Measurements from ENCODE around the gene GPR162. TPM values are rescaled to one million over a fixed set of nuclear protein-coding genes. Genes with fewer than 3 reads are reported as not detected.
A peak's percentile ranks its signal among the peaks of the same experiment; 100 is the strongest.

GPR162 gene
- total and polyA plus RNA-seq, 8 donors, result 1.3 to 9.3 (median 4.0) TPM

GRCh38 chr12:6790496-6791150 lies 31.0 kb upstream of the GPR162 start:
- Histone ChIP-seq H3K27me3 (no peaks in the 10 kb centered on the region), H3K27ac (peak overlapping the region in 2 of 5 donors; percentile 22 to 66), H3K36me3 (no peaks in the 10 kb centered on the region), H3K4me1 (peaks cover 0 to 15% (median 3%) of the 10 kb centered on the region in 4 donors), H3K9me3 (no peaks in the 10 kb centered on the region), H3K4me3 (no peak overlapping the region)
- TF ChIP-seq POLR2AphosphoS5 (IDR thresholded peaks at IDR 0.05) (no peak), CTCF (IDR thresholded peaks at IDR 0.05) (no peak), EP300 (IDR thresholded peaks at IDR 0.05) (no peak), POLR2A (IDR thresholded peaks at IDR 0.05) (no peak)
- intact Hi-C loops (cut with DNase I; ENCODE audit: low total_unique reads), result no loop called here
- no peak for DNase-seq
- WGBS, 5 donors, result 77 to 88% (median 84%) methylated on average over 12 of the region's 12 CpGs

- no peaks in the 10 kb centered on the region for H3K27me3 ChIP-seq
- no peaks in the 10 kb centered on the region for H3K36me3 ChIP-seq
- H3K9me3 ChIP-seq, result no peaks in the 10 kb centered on the region
- H3K27ac ChIP-seq, result peak overlapping the region in 4 of 5 donors; percentile 22 to 66 (median 40)
- H3K4me3 ChIP-seq, result peak overlapping the region in 2 of 4 donors; percentile 10 to 24
- WGBS, 5 donors, result 69 to 81% (median 78%) methylated on average over 13 of the region's 13 CpGs
- DNase-seq, result no peak
- intact Hi-C loops (cut with DNase I; ENCODE audit: low total_unique reads), result no loop called here
- TF ChIP-seq EP300 (IDR thresholded peaks at IDR 0.05), result no peak
- TF ChIP-seq CTCF (IDR thresholded peaks at IDR 0.05), result no peak
- no peak for TF ChIP-seq POLR2AphosphoS5 (IDR thresholded peaks at IDR 0.05)
- no peak for TF ChIP-seq POLR2A (IDR thresholded peaks at IDR 0.05)
- peaks cover 0 to 15% (median 3%) of the 10 kb centered on the region in 4 donors for H3K4me1 ChIP-seq
Observed at GRCh38 chr12:6791931-6792520, 29.6 kb upstream of the GPR162 start.

GRCh38 chr12:6792522-6793201 lies 29.0 kb upstream of the GPR162 start:
- peak in 1 of 2 donors; percentile 72 for DNase-seq
- intact Hi-C loops (cut with DNase I; ENCODE audit: low total_unique reads), result no loop called here
- H3K9me3 ChIP-seq, result no peaks in the 10 kb centered on the region
- H3K4me3 ChIP-seq, result peak overlapping the region in 2 of 4 donors; percentile 10 to 24
- peaks cover 0 to 15% (median 3%) of the 10 kb centered on the region in 4 donors for H3K4me1 ChIP-seq
- H3K27me3 ChIP-seq, result no peaks in the 10 kb centered on the region
- no peaks in the 10 kb centered on the region for H3K36me3 ChIP-seq
- 23 to 34% (median 28%) methylated on average over 12 of the region's 12 CpGs for WGBS, 5 donors
- TF ChIP-seq POLR2AphosphoS5 (IDR thresholded peaks at IDR 0.05) (no peak), CTCF (IDR thresholded peaks at IDR 0.05) (no peak), EP300 (IDR thresholded peaks at IDR 0.05) (no peak)
- peak overlapping the region in 3 of 5 donors; percentile 24 to 66 (median 56) for H3K27ac ChIP-seq

GRCh38 chr12:6795088-6795487 lies 26.5 kb upstream of the GPR162 start:
- TF ChIP-seq CTCF (IDR thresholded peaks at IDR 0.05), result no peak
- TF ChIP-seq POLR2AphosphoS5 (IDR thresholded peaks at IDR 0.05), result no peak
- no peaks in the 10 kb centered on the region for H3K9me3 ChIP-seq
- WGBS, 5 donors, result 53 to 64% (median 58%) methylated on average over 2 of the region's 2 CpGs
- H3K27ac ChIP-seq, result no peak overlapping the region
- no peak for DNase-seq
- no peaks in the 10 kb centered on the region for H3K36me3 ChIP-seq
- H3K4me1 ChIP-seq, result peaks cover 0 to 10% (median 3%) of the 10 kb centered on the region in 4 donors
- H3K27me3 ChIP-seq, result no peaks in the 10 kb centered on the region
- no peak overlapping the region for H3K4me3 ChIP-seq
- intact Hi-C loops (cut with DNase I; ENCODE audit: low total_unique reads), result no loop called here
